HG03378 (cell line): ENCODE measurements around the gene RIPK3.

ENCODE experiments used
- ATAC-seq: cut with Tn5 transposase; IDR thresholded peaks from one replicate; pipeline ENCODE4 v1.9.1; 2021; ENCODE audit warnings: mild to moderate bottlenecking, moderate library complexity; ENCODE audit not compliant: unreplicated experiment

RIPK3 gene

GRCh38 chr14:24308342-24309124 lies 31.3 kb downstream of the RIPK3 start:
- no peak for ATAC-seq

- no peak for ATAC-seq
Observed at GRCh38 chr14:24307575-24308341, 32.0 kb downstream of the RIPK3 start, which contains the start of gene CIDEB. Gene CIDEB (minus strand): TSS chr14:24307977. CDS start chr14:24307858, 119 bp downstream.

GRCh38 chr14:24307156-24307574 lies 32.6 kb downstream of the RIPK3 start:
- no peak for ATAC-seq

- no peak for ATAC-seq
Observed at GRCh38 chr14:24304019-24304387, 35.8 kb downstream of the RIPK3 start.

GRCh38 chr14:24300326-24300980 lies 39.3 kb downstream of the RIPK3 start:
- no peak for ATAC-seq

- peak; percentile 63 for ATAC-seq
Observed at GRCh38 chr14:24299255-24300191, 40.3 kb downstream of the RIPK3 start, which contains the start of the genes DHRS1 and NOP9. Gene DHRS1 (minus strand): TSS chr14:24299780. CDS start chr14:24299106, 674 bp downstream. Gene NOP9 (plus strand): TSS chr14:24299850. CDS start chr14:24299955, 105 bp downstream.

GRCh38 chr14:24298892-24299254 lies 40.9 kb downstream of the RIPK3 start:
- ATAC-seq = no peak

- peak; percentile 19 for ATAC-seq
Observed at GRCh38 chr14:24297190-24297964, 42.4 kb downstream of the RIPK3 start.

- ATAC-seq = peak; percentile 59
Observed at GRCh38 chr14:24296341-24297157, 43.2 kb downstream of the RIPK3 start.

GRCh38 chr14:24293525-24293924 lies 46.3 kb downstream of the RIPK3 start:
- ATAC-seq = no peak

GRCh38 chr14:24292118-24292807 lies 47.5 kb downstream of the RIPK3 start:
- ATAC-seq = no peak

- ATAC-seq = no peak
Observed at GRCh38 chr14:24291446-24292117, 48.2 kb downstream of the RIPK3 start.

- no peak for ATAC-seq
Observed at GRCh38 chr14:24290746-24291145, 49.0 kb downstream of the RIPK3 start.

GRCh38 chr14:24289649-24290280 lies 50.0 kb downstream of the RIPK3 start:
- no peak for ATAC-seq

GRCh38 chr14:24286996-24287395 lies 52.8 kb downstream of the RIPK3 start:
- ATAC-seq = no peak
